Measurements from ENCODE around the gene SDF4.

DNA sequence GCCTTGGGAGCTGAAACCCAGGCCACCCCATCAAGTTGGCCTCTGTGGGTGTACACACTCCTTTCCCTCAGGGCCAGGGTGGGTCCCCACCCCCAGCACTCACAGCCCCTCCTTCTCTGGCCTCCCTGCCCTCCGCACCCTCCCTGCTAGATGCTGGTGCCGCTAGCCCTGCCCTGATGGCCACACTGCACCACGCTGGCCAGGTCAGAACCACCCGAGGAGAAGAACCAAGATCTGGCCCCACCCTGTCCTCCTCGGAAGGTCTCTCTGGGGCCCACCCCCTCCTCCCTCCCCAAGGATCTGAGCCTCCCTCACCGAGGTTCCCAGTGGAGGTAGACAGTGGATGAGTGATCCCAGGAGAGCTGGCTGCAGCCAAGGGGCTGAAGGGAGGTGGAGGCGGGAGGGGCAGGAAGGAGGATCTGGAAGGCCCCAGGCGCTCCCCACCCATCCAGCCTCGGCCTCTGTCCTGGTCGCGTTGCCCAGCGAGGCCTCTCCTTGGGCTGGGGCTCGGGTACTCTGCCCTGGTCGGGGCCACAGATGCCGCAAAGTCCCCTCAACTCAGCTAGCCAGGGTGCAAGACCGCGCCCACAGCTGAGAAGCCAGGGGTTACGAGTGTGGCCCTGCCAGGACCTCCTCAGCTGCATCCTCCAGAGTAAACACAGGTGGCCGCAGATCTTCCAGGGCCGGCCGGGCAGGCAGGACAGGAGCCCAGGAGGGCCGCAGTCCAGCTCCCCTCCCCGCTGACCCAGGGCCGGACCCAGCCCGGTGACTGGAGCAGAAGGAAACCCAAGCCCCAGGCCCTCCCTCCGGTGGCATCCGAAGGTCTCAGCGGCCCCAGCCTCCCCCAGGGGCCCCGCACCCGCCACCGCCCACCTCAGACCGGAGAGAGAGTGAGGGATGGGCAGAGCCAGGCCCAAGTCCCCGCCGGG is 5.4 kb upstream of the SDF4 start:
- TF ChIP-seq, protein P1, sequence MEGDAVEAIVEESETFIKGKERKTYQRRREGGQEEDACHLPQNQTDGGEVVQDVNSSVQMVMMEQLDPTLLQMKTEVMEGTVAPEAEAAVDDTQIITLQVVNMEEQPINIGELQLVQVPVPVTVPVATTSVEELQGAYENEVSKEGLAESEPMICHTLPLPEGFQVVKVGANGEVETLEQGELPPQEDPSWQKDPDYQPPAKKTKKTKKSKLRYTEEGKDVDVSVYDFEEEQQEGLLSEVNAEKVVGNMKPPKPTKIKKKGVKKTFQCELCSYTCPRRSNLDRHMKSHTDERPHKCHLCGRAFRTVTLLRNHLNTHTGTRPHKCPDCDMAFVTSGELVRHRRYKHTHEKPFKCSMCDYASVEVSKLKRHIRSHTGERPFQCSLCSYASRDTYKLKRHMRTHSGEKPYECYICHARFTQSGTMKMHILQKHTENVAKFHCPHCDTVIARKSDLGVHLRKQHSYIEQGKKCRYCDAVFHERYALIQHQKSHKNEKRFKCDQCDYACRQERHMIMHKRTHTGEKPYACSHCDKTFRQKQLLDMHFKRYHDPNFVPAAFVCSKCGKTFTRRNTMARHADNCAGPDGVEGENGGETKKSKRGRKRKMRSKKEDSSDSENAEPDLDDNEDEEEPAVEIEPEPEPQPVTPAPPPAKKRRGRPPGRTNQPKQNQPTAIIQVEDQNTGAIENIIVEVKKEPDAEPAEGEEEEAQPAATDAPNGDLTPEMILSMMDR (conservative IDR thresholded peaks at IDR 0.05; ENCODE audit: low read depth, low read length) = no peak
- TF ChIP-seq POLR2A (IDR thresholded peaks at IDR 0.05; ENCODE audit: low read depth, low read length) (no peak), MAFK (IDR thresholded peaks at IDR 0.05; ENCODE audit: low read depth, low read length) (no peak), BHLHE40 (IDR thresholded peaks at IDR 0.05; ENCODE audit: low read depth, low read length) (no peak), CEBPB (IDR thresholded peaks at IDR 0.05; ENCODE audit: low read depth, low read length) (no peak), MAZ (IDR thresholded peaks at IDR 0.05; ENCODE audit: borderline replicate concordance, low read depth, low read length) (no peak), RFX5 (IDR thresholded peaks at IDR 0.05; ENCODE audit: low read depth, low read length) (no peak), ELK1 (IDR thresholded peaks at IDR 0.05; ENCODE audit: borderline replicate concordance, low read depth, low read length) (no peak), SMC3 (IDR thresholded peaks at IDR 0.05; ENCODE audit: low read depth, low read length) (no peak), CHD1 (IDR thresholded peaks at IDR 0.05; ENCODE audit: low read depth, low read length) (no peak), RAD21 (IDR thresholded peaks at IDR 0.05; ENCODE audit: low read length) (no peak)

Data from IMR-90 (cell line).